H9 (cell line): ENCODE measurements around the gene PRDM5. TPM values are rescaled to one million over a fixed set of nuclear protein-coding genes. Genes with fewer than 3 reads are reported as not detected.

Source experiments
- DNase-seq: peaks from one replicate; pipeline ENCODE4 v3.0.0-alpha.2; 2017
- H2AFZ ChIP-seq: one replicate; pipeline ENCODE4 v1.6.1; 2013; ENCODE audit warnings: mild to moderate bottlenecking, low read length, control low read depth, moderate library complexity
- H2AK5ac ChIP-seq: 2 replicates; pipeline ENCODE4 v1.6.1; 2013; ENCODE audit warnings: low read length, control low read depth, mixed read lengths; ENCODE audit not compliant: insufficient read length
- H2BK120ac ChIP-seq: one replicate; pipeline ENCODE4 v1.6.1; 2013; ENCODE audit warnings: low read depth, mild to moderate bottlenecking, low read length, control low read depth, inconsistent platforms; ENCODE audit not compliant: poor library complexity, severe bottlenecking
- H2BK12ac ChIP-seq: 2 replicates; pipeline ENCODE4 v1.6.1; 2013; ENCODE audit warnings: low read length, control low read depth, mixed read lengths, low read depth; ENCODE audit not compliant: insufficient read length
- H2BK15ac ChIP-seq: 2 replicates; pipeline ENCODE4 v1.6.1; 2013; ENCODE audit warnings: low read depth, low read length, control low read depth
- H2BK20ac ChIP-seq: one replicate; pipeline ENCODE4 v1.6.1; 2013; ENCODE audit warnings: low read depth, mild to moderate bottlenecking, low read length, control low read depth, inconsistent platforms; ENCODE audit not compliant: poor library complexity, severe bottlenecking
- H2BK5ac ChIP-seq: 2 replicates; pipeline ENCODE4 v1.6.1; 2013; ENCODE audit warnings: low read length, control low read depth, mixed read lengths; ENCODE audit not compliant: insufficient read length
- H3K14ac ChIP-seq: 2 replicates; pipeline ENCODE4 v1.6.1; 2013; ENCODE audit warnings: low read length, control low read depth; ENCODE audit not compliant: insufficient read depth
- H3K18ac ChIP-seq: 2 replicates; pipeline ENCODE4 v1.6.1; 2013; ENCODE audit warnings: low read depth, mild to moderate bottlenecking, mixed read lengths, low read length, control low read depth; ENCODE audit not compliant: insufficient read length
- H3K23ac ChIP-seq: 2 replicates; pipeline ENCODE4 v1.6.1; 2013; ENCODE audit warnings: low read length, control low read depth, mixed read lengths, low read depth; ENCODE audit not compliant: insufficient read length
- H3K23me2 ChIP-seq: 2 replicates; pipeline ENCODE4 v1.6.1; 2013; ENCODE audit warnings: low read depth, mild to moderate bottlenecking, mixed read lengths, low read length, control low read depth; ENCODE audit not compliant: insufficient read length, poor library complexity, severe bottlenecking
- H3K27ac ChIP-seq: 2 replicates; pipeline ENCODE4 v1.5.1; 2013; ENCODE audit warnings: low read length, control low read depth, mixed read lengths, low read depth; ENCODE audit not compliant: insufficient read length
- H3K27me3 ChIP-seq: 2 replicates; pipeline ENCODE4 v1.6.1; 2013; ENCODE audit warnings: low read length, control low read depth, inconsistent platforms; ENCODE audit not compliant: insufficient read depth
- H3K4ac ChIP-seq: 2 replicates; pipeline ENCODE4 v1.6.1; 2013; ENCODE audit warnings: low read depth, mild to moderate bottlenecking, control low read depth, inconsistent platforms, low read length, moderate library complexity
- H3K4me1 ChIP-seq: 2 replicates; pipeline ENCODE4 v1.6.1; 2013; ENCODE audit warnings: low read length, control low read depth, inconsistent platforms; ENCODE audit not compliant: insufficient read depth
- H3K4me2 ChIP-seq: 2 replicates; pipeline ENCODE4 v1.6.1; 2013; ENCODE audit warnings: low read length, control low read depth, mixed read lengths; ENCODE audit not compliant: insufficient read length, insufficient read depth
- H3K56ac ChIP-seq: 2 replicates; pipeline ENCODE4 v1.6.1; 2013; ENCODE audit warnings: low read depth, mild to moderate bottlenecking, mixed read lengths, low read length, control low read depth; ENCODE audit not compliant: insufficient read length
- H3K79me1 ChIP-seq: 2 replicates; pipeline ENCODE4 v1.6.1; 2013; ENCODE audit warnings: low read depth, mild to moderate bottlenecking, moderate library complexity, low read length, control low read depth, inconsistent platforms; ENCODE audit not compliant: insufficient read depth, poor library complexity, severe bottlenecking
- H3K79me2 ChIP-seq: 2 replicates; pipeline ENCODE4 v1.6.1; 2013; ENCODE audit warnings: low read length, control low read depth, inconsistent platforms; ENCODE audit not compliant: insufficient read depth
- H3K9ac ChIP-seq: 2 replicates; pipeline ENCODE4 v1.6.1; 2013; ENCODE audit warnings: low read length, control low read depth, mixed read lengths; ENCODE audit not compliant: insufficient read length; ENCODE audit errors: extremely low read depth
- H3K9me3 ChIP-seq: one replicate; pipeline ENCODE4 v1.6.1; 2013; ENCODE audit warnings: low read depth, low read length, inconsistent platforms; ENCODE audit not compliant: control insufficient read depth
- H3T11ph ChIP-seq: one replicate; pipeline ENCODE4 v1.6.1; 2013; ENCODE audit warnings: mild to moderate bottlenecking, low read length, control low read depth, inconsistent platforms
- H4K20me1 ChIP-seq: one replicate; pipeline ENCODE4 v1.6.1; 2013; ENCODE audit not compliant: control insufficient read depth, insufficient read length, insufficient read depth
- H4K5ac ChIP-seq: 2 replicates; pipeline ENCODE4 v1.6.1; 2013; ENCODE audit warnings: low read depth, mild to moderate bottlenecking, mixed read lengths, low read length, control low read depth; ENCODE audit not compliant: insufficient read length
- H4K8ac ChIP-seq: replicated peaks from 2 replicates; pipeline ENCODE4 v1.6.1; 2013; ENCODE audit warnings: low read length, control low read depth, mixed read lengths, low read depth; ENCODE audit not compliant: insufficient read length
- H4K91ac ChIP-seq: 2 replicates; pipeline ENCODE4 v1.6.1; 2013; ENCODE audit warnings: low read depth, mild to moderate bottlenecking, moderate library complexity, mixed read lengths, low read length, control low read depth; ENCODE audit not compliant: insufficient read length
- H3K27ac Mint-ChIP-seq, 3 experiments: 2 replicates in 2 of 3; 3 replicates in 1 of 3; pipeline ENCODE4 v1.8.0; 2020 to 2021; ENCODE audit warnings: mixed read lengths in 3 of 3, mild to moderate bottlenecking in 1 of 3, moderate library complexity in 1 of 3
- H3K27me3 Mint-ChIP-seq: 2 replicates; pipeline ENCODE4 v1.8.0; 2021; ENCODE audit warnings: low read depth, mild to moderate bottlenecking, moderate library complexity, mixed read lengths
- H3K36me3 Mint-ChIP-seq, 3 experiments: 2 replicates in 2 of 3; 3 replicates in 1 of 3; pipeline ENCODE4 v1.8.0; 2020 to 2021; ENCODE audit warnings: low read depth in 3 of 3, mixed read lengths in 3 of 3; ENCODE audit not compliant: insufficient read depth in 1 of 3
- H3K4me1 Mint-ChIP-seq, 2 experiments: 2 replicates each; pipeline ENCODE4 v1.8.0; 2020; ENCODE audit warnings: mixed read lengths in 2 of 2
- H3K4me3 Mint-ChIP-seq, 2 experiments: 2 replicates in 1 of 2; 3 replicates in 1 of 2; pipeline ENCODE4 v1.8.0; 2020 to 2021; ENCODE audit warnings: mild to moderate bottlenecking in 2 of 2, mixed read lengths in 2 of 2, moderate library complexity in 1 of 2
- H3K9me3 Mint-ChIP-seq, 2 experiments: 2 replicates in 1 of 2; 3 replicates in 1 of 2; pipeline ENCODE4 v1.8.0; 2020; ENCODE audit warnings: mild to moderate bottlenecking in 2 of 2, mixed read lengths in 2 of 2, moderate library complexity in 1 of 2
- whole genome bisulfite sequencing: extraction: QIAGEN DNeasy Blood & Tissue Kit; methylation state at CpG from one replicate; pipeline ENCODE4 v1.1.7; 2013; ENCODE audit warnings: missing lambda C conversion rate, low lambda C conversion rate, mixed read lengths; ENCODE audit not compliant: insufficient read length; ENCODE audit errors: extremely low coverage; 5-methylcytosine and 5-hydroxymethylcytosine counted together
- total RNA-seq: library from RNA; stranded (reverse); gene quantifications from 2 replicates; pipeline ENCODE4 v1.2.1, GENCODE V29; 2021
- TF ChIP-seq, protein P1 (sequence below): fragments of 200-600 bp; sonication (generic); conservative IDR thresholded peaks from 3 replicates; pipeline ENCODE4 v1.8.0; 2021; ENCODE audit warnings: antibody characterized with exemption, mild to moderate bottlenecking

PRDM5 gene
- total RNA-seq, 1 experiment from 2014 or later: 21.7 TPM

DNA sequence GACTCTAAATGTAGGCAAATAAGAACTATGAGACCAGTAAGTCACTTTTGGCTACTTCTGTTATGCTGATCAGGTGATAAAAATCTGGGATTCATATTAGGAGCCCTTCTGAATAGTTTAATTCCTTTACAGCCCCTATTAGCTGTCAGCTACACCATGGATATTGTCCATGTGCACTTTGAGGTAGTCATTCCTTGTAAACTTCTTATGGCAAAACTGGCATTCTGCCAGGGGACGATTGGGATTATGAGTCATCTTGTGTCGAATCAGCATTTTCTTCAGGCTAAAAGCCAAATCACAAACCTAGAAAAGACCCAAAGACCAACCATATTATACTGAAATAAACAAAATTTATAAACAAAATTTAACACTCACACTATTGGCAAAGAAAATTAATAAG is 227.6 kb downstream of the PRDM5 start:
- Histone ChIP-seq H3K23me2 (no peaks in the 10 kb centered on the region), H3K4ac (no peak overlapping the region), H2AK5ac (no peak overlapping the region), H3T11ph (no peak overlapping the region), H2BK120ac (no peak overlapping the region), H3K9ac (no peak overlapping the region), H2BK5ac (no peak overlapping the region), H3K18ac (no peak overlapping the region), H4K8ac (no peak overlapping the region), H4K91ac (no peak overlapping the region), H4K5ac (no peak overlapping the region), H3K9me3 (no peaks in the 10 kb centered on the region), H4K20me1 (no peaks in the 10 kb centered on the region), H3K14ac (no peak overlapping the region), H3K56ac (no peak overlapping the region), H2BK20ac (no peak overlapping the region), H3K79me1 (no peaks in the 10 kb centered on the region), H3K79me2 (no peaks in the 10 kb centered on the region), H2AFZ (no peak overlapping the region), H3K27ac (no peak overlapping the region), H2BK15ac (no peak overlapping the region), H3K4me1 (no peaks in the 10 kb centered on the region), H3K27me3 (no peaks in the 10 kb centered on the region), H2BK12ac (no peak overlapping the region), H3K4me2 (no peak overlapping the region), H3K23ac (no peak overlapping the region)
- WGBS: no CpG with 5 or more reads among the region's 2 CpGs
- Mint-ChIP-seq H3K4me1 (no peaks in the 10 kb centered on the region), H3K36me3 (no peaks in the 10 kb centered on the region), H3K27ac (0 out of 7 replicates have a peak overlapping the region, but pooled peaks of 1 of the 3 experiments have one; percentile 78), H3K27me3 (no peaks in the 10 kb centered on the region), H3K9me3 (no peaks in the 10 kb centered on the region), H3K4me3 (no peak overlapping the region)
- TF ChIP-seq, protein P1, sequence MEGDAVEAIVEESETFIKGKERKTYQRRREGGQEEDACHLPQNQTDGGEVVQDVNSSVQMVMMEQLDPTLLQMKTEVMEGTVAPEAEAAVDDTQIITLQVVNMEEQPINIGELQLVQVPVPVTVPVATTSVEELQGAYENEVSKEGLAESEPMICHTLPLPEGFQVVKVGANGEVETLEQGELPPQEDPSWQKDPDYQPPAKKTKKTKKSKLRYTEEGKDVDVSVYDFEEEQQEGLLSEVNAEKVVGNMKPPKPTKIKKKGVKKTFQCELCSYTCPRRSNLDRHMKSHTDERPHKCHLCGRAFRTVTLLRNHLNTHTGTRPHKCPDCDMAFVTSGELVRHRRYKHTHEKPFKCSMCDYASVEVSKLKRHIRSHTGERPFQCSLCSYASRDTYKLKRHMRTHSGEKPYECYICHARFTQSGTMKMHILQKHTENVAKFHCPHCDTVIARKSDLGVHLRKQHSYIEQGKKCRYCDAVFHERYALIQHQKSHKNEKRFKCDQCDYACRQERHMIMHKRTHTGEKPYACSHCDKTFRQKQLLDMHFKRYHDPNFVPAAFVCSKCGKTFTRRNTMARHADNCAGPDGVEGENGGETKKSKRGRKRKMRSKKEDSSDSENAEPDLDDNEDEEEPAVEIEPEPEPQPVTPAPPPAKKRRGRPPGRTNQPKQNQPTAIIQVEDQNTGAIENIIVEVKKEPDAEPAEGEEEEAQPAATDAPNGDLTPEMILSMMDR: no peak
- no peak for DNase-seq
